ENCODE measurements around the gene CMKLR1.

- TF ChIP-seq POLR2AphosphoS5 (IDR thresholded peaks at IDR 0.05): no peak
- no peak for TF ChIP-seq CTCF (IDR thresholded peaks at IDR 0.05)
- no peak for TF ChIP-seq EP300 (IDR thresholded peaks at IDR 0.05)
These were observed 97.0 kb downstream of the CMKLR1 start for GRCh38 chr12:108241986-108242703.

Measured in gastroesophageal sphincter (tissue), 3 donors.